ENCODE results near the gene ALPP.
"Not testable (repeated sequence)": the region's sequence is repeated elsewhere in the genome, so short reads cannot be mapped to it uniquely, and the experiment has no call there.

ALPP gene

GRCh38 chr2:232361646-232362045 lies 16.9 kb upstream of the ALPP start:
- Histone ChIP-seq H2AFZ (ENCODE audit: low read depth, low read length) (no peak overlapping the region), H4K20me1 (ENCODE audit: insufficient read depth, low read length) (no peaks in the 10 kb centered on the region), H3K27ac (ENCODE audit: low read length) (no peak overlapping the region), H3K27me3 (ENCODE audit: insufficient read depth, low read length, poor library complexity) (no peaks in the 10 kb centered on the region), H3K4me3 (ENCODE audit: low read depth in 1 of 2, low read length in 2 of 2) (no peak overlapping the region), H3K9ac (ENCODE audit: low read depth, low read length) (no peak overlapping the region), H3K79me2 (ENCODE audit: insufficient read depth, low read length) (no peaks in the 10 kb centered on the region), H3K4me2 (ENCODE audit: insufficient read depth, low read length) (no peak overlapping the region), H3K9me3 (ENCODE audit: insufficient read depth, low read length, severe bottlenecking) (no peaks in the 10 kb centered on the region), H3K36me3 (ENCODE audit: insufficient read depth, low read length) (no peaks in the 10 kb centered on the region), H3K4me1 (ENCODE audit: insufficient read depth, low read length) (peaks cover 29% of the 10 kb centered on the region)
- ATAC-seq (ENCODE audit: insufficient read depth, low read depth) (no peak), DNase-seq (no peak)
- no peak for TF ChIP-seq EZH2 (IDR thresholded peaks at IDR 0.05; ENCODE audit: borderline replicate concordance, low read depth, low read length, severe bottlenecking)
- TF ChIP-seq, protein P1, sequence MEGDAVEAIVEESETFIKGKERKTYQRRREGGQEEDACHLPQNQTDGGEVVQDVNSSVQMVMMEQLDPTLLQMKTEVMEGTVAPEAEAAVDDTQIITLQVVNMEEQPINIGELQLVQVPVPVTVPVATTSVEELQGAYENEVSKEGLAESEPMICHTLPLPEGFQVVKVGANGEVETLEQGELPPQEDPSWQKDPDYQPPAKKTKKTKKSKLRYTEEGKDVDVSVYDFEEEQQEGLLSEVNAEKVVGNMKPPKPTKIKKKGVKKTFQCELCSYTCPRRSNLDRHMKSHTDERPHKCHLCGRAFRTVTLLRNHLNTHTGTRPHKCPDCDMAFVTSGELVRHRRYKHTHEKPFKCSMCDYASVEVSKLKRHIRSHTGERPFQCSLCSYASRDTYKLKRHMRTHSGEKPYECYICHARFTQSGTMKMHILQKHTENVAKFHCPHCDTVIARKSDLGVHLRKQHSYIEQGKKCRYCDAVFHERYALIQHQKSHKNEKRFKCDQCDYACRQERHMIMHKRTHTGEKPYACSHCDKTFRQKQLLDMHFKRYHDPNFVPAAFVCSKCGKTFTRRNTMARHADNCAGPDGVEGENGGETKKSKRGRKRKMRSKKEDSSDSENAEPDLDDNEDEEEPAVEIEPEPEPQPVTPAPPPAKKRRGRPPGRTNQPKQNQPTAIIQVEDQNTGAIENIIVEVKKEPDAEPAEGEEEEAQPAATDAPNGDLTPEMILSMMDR (IDR thresholded peaks at IDR 0.05; ENCODE audit: borderline replicate concordance, extremely low read depth, low read length, poor library complexity, severe bottlenecking), result no peak

- Histone ChIP-seq H3K36me3 (ENCODE audit: insufficient read depth, low read length) (no peaks in the 10 kb centered on the region), H3K9ac (ENCODE audit: low read depth, low read length) (peak overlapping the region; percentile 47; the same call in 1 of the 2 replicates), H3K4me1 (ENCODE audit: insufficient read depth, low read length) (peaks cover 29% of the 10 kb centered on the region), H3K27me3 (ENCODE audit: insufficient read depth, low read length, poor library complexity) (no peaks in the 10 kb centered on the region), H3K4me2 (ENCODE audit: insufficient read depth, low read length) (peak overlapping the region; percentile 73), H2AFZ (ENCODE audit: low read depth, low read length) (no peak overlapping the region), H3K9me3 (ENCODE audit: insufficient read depth, low read length, severe bottlenecking) (no peaks in the 10 kb centered on the region), H3K27ac (ENCODE audit: low read length) (peak overlapping the region; percentile 79), H4K20me1 (ENCODE audit: insufficient read depth, low read length) (no peaks in the 10 kb centered on the region), H3K4me3 (ENCODE audit: low read depth in 1 of 2, low read length in 2 of 2) (peak overlapping the region in 1 of 2 experiments; percentile 52; a peak in 1 of 4 replicates), H3K79me2 (ENCODE audit: insufficient read depth, low read length) (no peaks in the 10 kb centered on the region)
- DNase-seq (peak; percentile 56), ATAC-seq (ENCODE audit: insufficient read depth, low read depth) (peak; percentile 21; the same call in 2 of the 3 replicates)
- no peak for TF ChIP-seq EZH2 (IDR thresholded peaks at IDR 0.05; ENCODE audit: borderline replicate concordance, low read depth, low read length, severe bottlenecking)
- TF ChIP-seq, protein P1 (IDR thresholded peaks at IDR 0.05; ENCODE audit: borderline replicate concordance, extremely low read depth, low read length, poor library complexity, severe bottlenecking), result no peak
These were observed 16.2 kb upstream of the ALPP start for GRCh38 chr2:232362174-232362900.

DNA sequence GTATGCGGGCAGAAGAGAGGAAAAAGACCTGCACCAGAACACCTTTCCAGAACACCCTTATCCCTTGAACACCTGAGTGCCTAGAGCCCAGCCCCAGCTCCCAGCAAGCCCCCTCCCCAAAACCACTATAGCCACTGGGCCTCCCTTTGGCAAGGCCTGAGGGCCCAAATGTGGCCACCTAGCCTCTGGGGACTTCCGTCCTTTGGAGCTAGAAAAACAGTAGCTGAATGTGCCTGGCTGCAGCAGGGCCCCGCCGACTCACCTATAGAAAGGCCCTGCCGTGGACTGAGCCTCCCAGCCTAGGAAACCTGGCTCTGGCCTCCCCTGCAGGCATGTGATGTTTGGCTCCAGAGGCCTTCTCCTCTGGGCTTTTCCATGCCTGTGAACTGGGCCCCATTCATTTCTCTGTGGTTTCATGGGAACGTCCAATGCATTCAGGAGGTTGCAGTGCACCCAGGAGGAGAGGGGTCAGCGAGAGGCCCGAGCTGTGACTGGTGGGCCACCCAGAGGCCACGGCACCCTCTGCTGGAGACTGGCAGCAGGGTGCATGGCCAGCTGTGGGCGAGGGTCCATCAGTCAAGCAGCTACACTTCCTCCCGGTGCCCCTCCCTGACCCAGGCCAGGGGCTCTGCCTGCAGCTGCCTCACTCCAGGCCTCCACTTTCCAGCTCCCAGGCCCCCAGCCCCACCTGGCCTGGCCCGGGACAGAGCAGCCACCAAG lies 15.3 kb upstream of the ALPP start:
- DNase-seq; H3K36me3 ChIP-seq (ENCODE audit: insufficient read depth, low read length); H3K9me3 ChIP-seq (ENCODE audit: insufficient read depth, low read length, severe bottlenecking); H3K27me3 ChIP-seq (ENCODE audit: insufficient read depth, low read length, poor library complexity); H4K20me1 ChIP-seq (ENCODE audit: insufficient read depth, low read length); H3K79me2 ChIP-seq (ENCODE audit: insufficient read depth, low read length): not testable (repeated sequence)
- peak overlapping the region; percentile 47 for H3K9ac ChIP-seq (ENCODE audit: low read depth, low read length)
- 0 out of 3 replicates have a peak, but pooled peaks have one; percentile 1 for ATAC-seq (ENCODE audit: insufficient read depth, low read depth)
- peak overlapping the region; percentile 79 for H3K27ac ChIP-seq (ENCODE audit: low read length)
- peaks cover 29% of the 10 kb centered on the region for H3K4me1 ChIP-seq (ENCODE audit: insufficient read depth, low read length)
- peak overlapping the region; percentile 73 for H3K4me2 ChIP-seq (ENCODE audit: insufficient read depth, low read length)
- 0 out of 2 replicates have a peak overlapping the region, but pooled peaks have one; percentile 61 for H2AFZ ChIP-seq (ENCODE audit: low read depth, low read length)
- peak overlapping the region in 1 of 2 experiments; percentile 52; a peak in 2 of 4 replicates for H3K4me3 ChIP-seq (ENCODE audit: low read depth in 1 of 2, low read length in 2 of 2)
- TF ChIP-seq, protein P1 (IDR thresholded peaks at IDR 0.05; ENCODE audit: borderline replicate concordance, extremely low read depth, low read length, poor library complexity, severe bottlenecking), result peak; percentile 45
